Measurements from ENCODE around the gene GAPDHS. TPM values are rescaled to one million over a fixed set of nuclear protein-coding genes. Genes with fewer than 3 reads are reported as not detected.

GAPDHS gene
- total RNA-seq, 1 experiment from 2014 or later = not detected

DNA sequence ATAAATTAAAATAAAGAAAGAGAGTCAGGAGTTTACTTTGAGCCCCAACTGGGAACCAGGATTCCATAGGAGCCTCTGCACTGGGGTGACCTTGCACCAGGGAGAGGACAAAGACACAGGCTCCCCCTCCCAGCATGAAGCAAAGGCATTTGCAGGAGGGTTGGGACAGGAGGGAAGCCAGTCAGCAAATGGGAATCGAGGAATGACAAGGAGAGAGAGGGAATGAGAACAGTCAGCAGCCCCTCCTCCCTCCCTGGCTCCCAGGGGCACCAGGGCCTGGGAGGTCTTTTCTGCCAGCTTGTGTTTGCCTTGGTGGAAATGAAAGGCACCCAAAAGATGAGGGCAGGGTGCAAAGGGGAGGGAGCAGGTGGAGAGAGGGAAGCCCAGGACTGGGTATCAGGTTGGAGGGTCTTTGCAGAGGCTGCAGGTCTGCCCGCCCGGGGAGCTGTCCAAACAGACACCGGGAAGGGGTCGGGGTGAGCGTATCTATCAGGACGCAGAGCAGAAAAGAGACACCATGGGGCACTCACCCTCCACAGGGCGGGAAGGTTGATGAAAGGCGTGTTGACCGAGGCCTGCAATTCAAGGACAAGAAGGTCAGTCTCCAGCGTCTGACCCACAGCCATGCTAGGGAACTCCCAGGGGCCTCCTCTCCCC, 8.9 kb upstream of the GAPDHS start:
- ATAC-seq (no peak), DNase-seq (ENCODE audit: low read depth, low spot score) (no peak)
- TF ChIP-seq POLR2A (IDR thresholded peaks at IDR 0.05; ENCODE audit: borderline replicate concordance, extremely low read depth, insufficient read depth, insufficient read length) (no peak), FOSL1 (IDR thresholded peaks at IDR 0.05; ENCODE audit: low read depth) (no peak), SRF (IDR thresholded peaks at IDR 0.05; ENCODE audit: low read depth) (no peak), EGR1 (IDR thresholded peaks at IDR 0.05; ENCODE audit: low read depth) (no peak), CBX3 (IDR thresholded peaks at IDR 0.05; ENCODE audit: low read depth) (no peak), YY1 (IDR thresholded peaks at IDR 0.05; ENCODE audit: extremely low read depth, insufficient replicate concordance, low read depth, low read length) (no peak), ELF1 (IDR thresholded peaks at IDR 0.05; ENCODE audit: borderline replicate concordance, low read depth) (no peak)
- H3K27ac ChIP-seq (ENCODE audit: low read depth, low read length) = no peak overlapping the region
- no peaks in the 10 kb centered on the region for H3K9me3 ChIP-seq (ENCODE audit: control insufficient read depth in 1 of 2, insufficient read depth in 1 of 2, low read depth in 1 of 2, low read length in 2 of 2)
- H3K27me3 ChIP-seq (ENCODE audit: insufficient read depth, low read length) = no peaks in the 10 kb centered on the region
- ChIA-PET CTCF (no interaction called here), RAD21 (ENCODE audit: low non-redundant PET in 1 of 2, low total read pairs in 2 of 2, uncharacterized antibody in 2 of 2, unreplicated experiment in 2 of 2) (no interaction called here), POLR2A (no interaction called here)
- H4K20me1 ChIP-seq (ENCODE audit: insufficient read depth) = no peaks in the 10 kb centered on the region
- no TSS peak for BruUV-seq (replicated peaks)
- peaks cover 3 to 14% of the 10 kb centered on the region in 2 experiments; a peak in 3 of 4 replicates for H3K4me1 ChIP-seq (ENCODE audit: control insufficient read depth in 1 of 2, insufficient read depth in 2 of 2, low read length in 2 of 2)
- no peak overlapping the region for H3K4me2 ChIP-seq (ENCODE audit: low read length)
- intact Hi-C loops (cut with micrococcal nuclease) = no loop called here
- no peaks in the 10 kb centered on the region for H3K9me2 ChIP-seq (ENCODE audit: insufficient read depth)
- no peak overlapping the region for H3K4me3 ChIP-seq (replicated peaks in 1 of 2; ENCODE audit: low read depth in 1 of 2, low read length in 2 of 2)
- no peak overlapping the region for H2AFZ ChIP-seq (ENCODE audit: low read depth, low read length, poor library complexity, severe bottlenecking)
- no peaks in the 10 kb centered on the region for H3K36me3 ChIP-seq (ENCODE audit: control insufficient read depth in 1 of 2, insufficient read depth in 2 of 2, low read length in 2 of 2)
- no peak overlapping the region for H3K9ac ChIP-seq (ENCODE audit: low read length)
- H3K79me2 ChIP-seq (ENCODE audit: insufficient read depth, low read length) = no peaks in the 10 kb centered on the region

- ChIA-PET POLR2A (interaction anchor here (1.0 kb wide), 1 partner anchor 15 kb away, joined by 3 read pairs; no protein-coding TSS in a partner anchor), CTCF (interaction anchor here (0.8 kb wide), 1 partner anchor 23 kb away, joined by 3 read pairs; no protein-coding TSS in a partner anchor)
- H3K4me2 ChIP-seq (ENCODE audit: low read length) = no peak overlapping the region
- TF ChIP-seq ATF3 (IDR thresholded peaks at IDR 0.05) (no peak), YY1 (IDR thresholded peaks at IDR 0.05; ENCODE audit: extremely low read depth, insufficient replicate concordance, low read depth, low read length) (no peak), ZFX (IDR thresholded peaks at IDR 0.05) (no peak), POLR2A (IDR thresholded peaks at IDR 0.05; ENCODE audit: borderline replicate concordance, extremely low read depth, insufficient read depth, insufficient read length) (no peak), ZBTB33 (IDR thresholded peaks at IDR 0.05; ENCODE audit: extremely low read depth, insufficient replicate concordance, low read length) (no peak), SRF (IDR thresholded peaks at IDR 0.05; ENCODE audit: low read depth) (no peak), POLR2AphosphoS5 (IDR thresholded peaks at IDR 0.05; ENCODE audit: low read depth, low read length) (no peak), EZH2phosphoT487 (IDR thresholded peaks at IDR 0.05; ENCODE audit: borderline replicate concordance) (no peak), TCF7L2 (IDR thresholded peaks at IDR 0.05; ENCODE audit: borderline replicate concordance, extremely low read depth, insufficient read depth, insufficient read length) (no peak), CBX3 (IDR thresholded peaks at IDR 0.05; ENCODE audit: low read depth) (no peak)
- TF ChIP-seq, protein P1, sequence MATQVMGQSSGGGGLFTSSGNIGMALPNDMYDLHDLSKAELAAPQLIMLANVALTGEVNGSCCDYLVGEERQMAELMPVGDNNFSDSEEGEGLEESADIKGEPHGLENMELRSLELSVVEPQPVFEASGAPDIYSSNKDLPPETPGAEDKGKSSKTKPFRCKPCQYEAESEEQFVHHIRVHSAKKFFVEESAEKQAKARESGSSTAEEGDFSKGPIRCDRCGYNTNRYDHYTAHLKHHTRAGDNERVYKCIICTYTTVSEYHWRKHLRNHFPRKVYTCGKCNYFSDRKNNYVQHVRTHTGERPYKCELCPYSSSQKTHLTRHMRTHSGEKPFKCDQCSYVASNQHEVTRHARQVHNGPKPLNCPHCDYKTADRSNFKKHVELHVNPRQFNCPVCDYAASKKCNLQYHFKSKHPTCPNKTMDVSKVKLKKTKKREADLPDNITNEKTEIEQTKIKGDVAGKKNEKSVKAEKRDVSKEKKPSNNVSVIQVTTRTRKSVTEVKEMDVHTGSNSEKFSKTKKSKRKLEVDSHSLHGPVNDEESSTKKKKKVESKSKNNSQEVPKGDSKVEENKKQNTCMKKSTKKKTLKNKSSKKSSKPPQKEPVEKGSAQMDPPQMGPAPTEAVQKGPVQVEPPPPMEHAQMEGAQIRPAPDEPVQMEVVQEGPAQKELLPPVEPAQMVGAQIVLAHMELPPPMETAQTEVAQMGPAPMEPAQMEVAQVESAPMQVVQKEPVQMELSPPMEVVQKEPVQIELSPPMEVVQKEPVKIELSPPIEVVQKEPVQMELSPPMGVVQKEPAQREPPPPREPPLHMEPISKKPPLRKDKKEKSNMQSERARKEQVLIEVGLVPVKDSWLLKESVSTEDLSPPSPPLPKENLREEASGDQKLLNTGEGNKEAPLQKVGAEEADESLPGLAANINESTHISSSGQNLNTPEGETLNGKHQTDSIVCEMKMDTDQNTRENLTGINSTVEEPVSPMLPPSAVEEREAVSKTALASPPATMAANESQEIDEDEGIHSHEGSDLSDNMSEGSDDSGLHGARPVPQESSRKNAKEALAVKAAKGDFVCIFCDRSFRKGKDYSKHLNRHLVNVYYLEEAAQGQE (IDR thresholded peaks at IDR 0.05; ENCODE audit: low read depth) = no peak
Measured at GRCh38 chr19:35525873-35526272, 7.4 kb upstream of the GAPDHS start.

More at GRCh38 chr19:35525873-35526272, 7.4 kb upstream of the GAPDHS start:
- RAD21 ChIA-PET (ENCODE audit: low non-redundant PET in 1 of 2, low total read pairs in 2 of 2, uncharacterized antibody in 2 of 2, unreplicated experiment in 2 of 2) = no interaction called here
- H3K79me2 ChIP-seq (ENCODE audit: insufficient read depth, low read length) = no peaks in the 10 kb centered on the region
- H3K9me2 ChIP-seq (ENCODE audit: insufficient read depth) = no peaks in the 10 kb centered on the region
- no peaks in the 10 kb centered on the region for H4K20me1 ChIP-seq (ENCODE audit: insufficient read depth)
- no peak overlapping the region for H2AFZ ChIP-seq (ENCODE audit: low read depth, low read length, poor library complexity, severe bottlenecking)
- H3K9me3 ChIP-seq (ENCODE audit: control insufficient read depth in 1 of 2, insufficient read depth in 1 of 2, low read depth in 1 of 2, low read length in 2 of 2) = no peaks in the 10 kb centered on the region
- no peak overlapping the region for H3K4me3 ChIP-seq (replicated peaks in 1 of 2; ENCODE audit: low read depth in 1 of 2, low read length in 2 of 2)
- no peak overlapping the region for H3K9ac ChIP-seq (ENCODE audit: low read length)
- ATAC-seq (no peak), DNase-seq (ENCODE audit: low read depth, low spot score) (no peak)
- no peak overlapping the region for H3K27ac ChIP-seq (ENCODE audit: low read depth, low read length)
- no TSS peak for BruUV-seq (replicated peaks)
- intact Hi-C loops (cut with micrococcal nuclease) = no loop called here
- peaks cover 0 to 8% of the 10 kb centered on the region in 2 experiments; a peak in 2 of 4 replicates for H3K4me1 ChIP-seq (ENCODE audit: control insufficient read depth in 1 of 2, insufficient read depth in 2 of 2, low read length in 2 of 2)
- no peaks in the 10 kb centered on the region for H3K27me3 ChIP-seq (ENCODE audit: insufficient read depth, low read length)
- no peaks in the 10 kb centered on the region for H3K36me3 ChIP-seq (ENCODE audit: control insufficient read depth in 1 of 2, insufficient read depth in 2 of 2, low read length in 2 of 2)
